Activated T-cell treated with anti-CD3 and anti-CD28 coated beads, Interleukin-2, amount 50 U/mL, for 24 hours (primary cell): ENCODE measurements around the gene SORL1-AS1.
A peak's percentile ranks its signal among the peaks of the same experiment; 100 is the strongest.

ENCODE experiments used
- DNase-seq: peaks from one replicate; pipeline ENCODE4 v3.0.0-alpha.2; 2020
- H3K27ac Mint-ChIP-seq: 2 replicates; pipeline ENCODE4 v1.8.0; 2020; ENCODE audit warnings: mild to moderate bottlenecking, mixed read lengths
- H3K27me3 Mint-ChIP-seq: 2 replicates; pipeline ENCODE4 v1.8.0; 2020; ENCODE audit warnings: mixed read lengths
- H3K36me3 Mint-ChIP-seq: 2 replicates; pipeline ENCODE4 v1.8.0; 2020; ENCODE audit warnings: low read depth, mixed read lengths
- H3K4me1 Mint-ChIP-seq: 2 replicates; pipeline ENCODE4 v1.8.0; 2020; ENCODE audit warnings: low read depth, mixed read lengths
- H3K4me3 Mint-ChIP-seq: 2 replicates; pipeline ENCODE4 v1.8.0; 2020; ENCODE audit warnings: mild to moderate bottlenecking, moderate library complexity, mixed read lengths
- H3K9me3 Mint-ChIP-seq: 2 replicates; pipeline ENCODE4 v1.8.0; 2020; ENCODE audit warnings: mixed read lengths

SORL1-AS1 gene

DNA sequence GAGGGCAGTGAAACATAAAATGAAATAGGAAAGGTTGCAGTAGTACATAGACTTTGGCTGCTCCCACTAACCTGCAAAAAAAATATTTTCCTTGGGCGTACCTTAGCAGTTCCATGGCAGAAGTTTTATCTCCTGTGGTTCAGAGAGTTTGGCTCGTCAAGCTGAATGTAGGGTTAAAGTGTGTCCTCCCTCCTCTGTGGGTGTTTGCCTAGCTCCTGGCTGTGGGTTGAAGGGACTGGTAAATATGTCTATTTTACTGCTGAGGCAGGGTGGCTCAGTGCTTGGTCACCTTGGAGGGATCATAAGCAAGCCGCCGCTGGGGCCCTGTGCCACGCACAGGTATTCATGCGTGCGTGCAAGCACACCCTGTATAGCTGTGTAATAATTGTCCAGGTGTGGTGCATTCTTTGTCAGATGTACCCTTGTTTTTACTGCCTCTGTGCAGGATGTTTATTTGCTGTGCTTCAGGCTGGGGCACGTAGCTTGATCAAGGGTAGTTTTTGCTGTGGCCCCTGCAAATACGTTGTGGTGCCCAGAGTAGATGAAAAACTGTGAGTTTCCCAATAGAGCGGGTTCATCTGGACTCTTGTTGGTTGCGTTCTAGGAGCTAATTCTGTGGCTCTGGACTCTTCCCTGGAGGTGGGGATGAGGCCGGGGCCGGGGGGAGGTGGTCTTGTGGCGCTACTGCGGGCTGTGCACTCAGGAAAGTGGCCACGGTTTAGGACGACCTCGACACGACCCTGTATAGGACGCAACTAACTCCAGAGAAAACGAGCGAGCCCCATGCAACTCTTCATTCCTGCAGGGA is 1.4 kb downstream of the SORL1-AS1 start:
- Mint-ChIP-seq H3K27me3 (no peaks in the 10 kb centered on the region), H3K27ac (peak overlapping the region; percentile 89), H3K4me3 (peak overlapping the region; percentile 93), H3K4me1 (peaks cover 88% of the 10 kb centered on the region), H3K9me3 (no peaks in the 10 kb centered on the region), H3K36me3 (peaks cover 11% of the 10 kb centered on the region)
- DNase-seq = peak; percentile 66

GRCh38 chr11:121450401-121450800 is 2.4 kb downstream of the SORL1-AS1 start:
- Mint-ChIP-seq H3K27me3 (no peaks in the 10 kb centered on the region), H3K36me3 (peaks cover 9% of the 10 kb centered on the region), H3K4me3 (peak overlapping the region; percentile 93), H3K27ac (peak overlapping the region; percentile 89), H3K9me3 (no peaks in the 10 kb centered on the region), H3K4me1 (peaks cover 89% of the 10 kb centered on the region)
- no peak for DNase-seq

DNA sequence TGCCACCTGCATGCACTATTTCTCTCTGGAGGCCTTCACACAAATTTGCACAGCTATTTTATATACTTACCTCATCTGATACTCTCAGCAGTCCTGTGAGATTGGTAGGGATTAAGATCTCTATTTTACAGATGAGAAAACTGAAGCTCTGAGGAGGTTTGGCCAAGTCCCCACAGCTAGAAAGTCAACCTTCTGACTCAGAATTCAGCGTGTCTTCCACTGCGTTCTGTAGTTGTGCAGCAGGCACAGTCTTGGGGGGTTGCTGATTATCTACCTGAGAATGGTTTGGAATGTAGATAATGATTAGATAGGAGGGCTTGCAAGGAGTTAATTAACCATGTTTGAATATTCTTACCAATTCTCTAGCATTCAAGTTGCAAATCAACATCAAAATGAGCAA is 3.1 kb downstream of the SORL1-AS1 start:
- DNase-seq = no peak
- Mint-ChIP-seq H3K36me3 (peaks cover 9% of the 10 kb centered on the region), H3K4me1 (peaks cover 89% of the 10 kb centered on the region), H3K9me3 (no peaks in the 10 kb centered on the region), H3K27me3 (no peaks in the 10 kb centered on the region), H3K27ac (peak overlapping the region; percentile 83), H3K4me3 (peak overlapping the region; percentile 28)

- H3K27ac Mint-ChIP-seq = peak overlapping the region; percentile 83
- H3K4me1 Mint-ChIP-seq = peaks cover 89% of the 10 kb centered on the region
- H3K4me3 Mint-ChIP-seq = peak overlapping the region; percentile 28
- no peaks in the 10 kb centered on the region for H3K27me3 Mint-ChIP-seq
- H3K9me3 Mint-ChIP-seq = no peaks in the 10 kb centered on the region
- peaks cover 12% of the 10 kb centered on the region for H3K36me3 Mint-ChIP-seq
- DNase-seq = no peak
Observed at GRCh38 chr11:121449123-121449522, 3.6 kb downstream of the SORL1-AS1 start.

DNA sequence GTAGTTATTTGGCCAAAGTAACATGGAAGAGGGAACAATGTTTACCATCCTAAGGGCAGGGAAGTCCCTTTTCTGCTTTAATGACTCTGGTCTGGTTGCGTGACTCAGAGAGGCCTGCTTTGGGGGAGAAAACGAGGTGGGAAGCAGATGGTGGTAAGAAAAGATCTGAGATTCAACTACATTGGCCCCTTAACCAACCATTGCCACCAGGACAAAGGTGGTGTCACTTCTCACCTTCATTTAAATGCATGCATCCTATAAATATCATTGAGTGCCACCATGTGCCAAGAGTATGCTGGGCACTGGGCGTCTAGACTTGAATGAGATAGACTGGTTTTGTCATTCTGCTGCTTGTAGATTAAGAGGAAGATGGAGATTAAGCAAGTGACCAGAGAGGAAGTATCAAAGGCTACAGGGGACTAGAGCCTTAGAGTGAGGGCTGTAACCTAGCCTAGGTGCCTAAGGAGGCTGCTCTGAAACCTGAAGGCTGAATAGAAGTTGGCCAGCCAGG is 4.3 kb downstream of the SORL1-AS1 start:
- H3K27me3 Mint-ChIP-seq = no peaks in the 10 kb centered on the region
- peak overlapping the region; percentile 0 for H3K4me3 Mint-ChIP-seq
- H3K36me3 Mint-ChIP-seq = peaks cover 12% of the 10 kb centered on the region
- H3K9me3 Mint-ChIP-seq = no peaks in the 10 kb centered on the region
- no peak for DNase-seq
- H3K27ac Mint-ChIP-seq = peak overlapping the region; percentile 83
- H3K4me1 Mint-ChIP-seq = peaks cover 88% of the 10 kb centered on the region

- Mint-ChIP-seq H3K36me3 (peaks cover 9% of the 10 kb centered on the region), H3K4me3 (no peak overlapping the region), H3K4me1 (peaks cover 83% of the 10 kb centered on the region), H3K9me3 (no peaks in the 10 kb centered on the region), H3K27ac (peak overlapping the region; percentile 83), H3K27me3 (no peaks in the 10 kb centered on the region)
- no peak for DNase-seq
Observed at GRCh38 chr11:121448011-121448410, 4.8 kb downstream of the SORL1-AS1 start.

DNA sequence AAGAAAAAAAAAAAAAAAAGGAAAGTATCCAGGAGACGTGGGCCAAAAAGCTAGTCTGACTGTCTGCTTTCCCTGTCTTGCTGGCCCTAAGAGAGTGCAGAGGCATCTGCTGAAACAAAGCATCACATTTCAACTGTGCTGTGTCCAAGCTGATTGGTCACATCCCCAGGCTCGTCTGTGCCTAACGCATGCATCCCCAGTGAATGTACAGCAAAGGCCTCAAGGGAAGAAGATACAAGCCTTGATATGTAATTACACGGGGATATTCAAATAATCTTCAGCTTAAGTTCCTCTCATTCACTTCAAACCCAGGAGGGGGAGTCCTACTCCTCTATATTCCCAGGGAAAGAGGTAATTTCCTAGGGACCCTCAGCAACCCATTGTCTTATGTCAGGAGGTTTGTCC is 6.0 kb downstream of the SORL1-AS1 start:
- Mint-ChIP-seq H3K4me1 (peaks cover 80% of the 10 kb centered on the region), H3K27ac (peak overlapping the region; percentile 88), H3K36me3 (peaks cover 9% of the 10 kb centered on the region), H3K4me3 (no peak overlapping the region), H3K9me3 (no peaks in the 10 kb centered on the region), H3K27me3 (no peaks in the 10 kb centered on the region)
- no peak for DNase-seq

- H3K4me1 Mint-ChIP-seq = peaks cover 74% of the 10 kb centered on the region
- H3K27me3 Mint-ChIP-seq = no peaks in the 10 kb centered on the region
- peaks cover 9% of the 10 kb centered on the region for H3K36me3 Mint-ChIP-seq
- no peak for DNase-seq
- H3K4me3 Mint-ChIP-seq = peak overlapping the region; percentile 37
- H3K27ac Mint-ChIP-seq = peak overlapping the region; percentile 88
- no peaks in the 10 kb centered on the region for H3K9me3 Mint-ChIP-seq
Observed at GRCh38 chr11:121445071-121445768, 7.5 kb downstream of the SORL1-AS1 start.

DNA sequence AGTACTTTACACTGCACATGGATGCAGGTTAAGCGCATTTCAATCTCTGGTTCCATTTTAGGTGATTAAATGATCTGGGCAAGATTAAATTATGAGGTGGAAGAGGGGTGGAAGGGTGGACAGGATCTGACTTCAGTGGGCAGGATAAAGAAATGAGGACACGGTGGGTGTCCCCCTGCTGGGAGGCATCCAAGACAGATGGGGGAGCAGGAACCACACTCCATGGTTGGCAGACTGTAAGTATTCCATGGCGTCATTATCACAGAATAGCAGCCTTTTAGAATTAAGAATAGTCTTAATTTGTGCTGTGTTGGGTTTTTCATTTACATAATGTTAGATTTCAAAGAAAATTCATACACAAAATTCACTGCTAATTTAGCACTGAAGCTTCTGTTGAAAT is 8.2 kb downstream of the SORL1-AS1 start:
- H3K4me3 Mint-ChIP-seq = no peak overlapping the region
- H3K27me3 Mint-ChIP-seq = no peaks in the 10 kb centered on the region
- no peaks in the 10 kb centered on the region for H3K9me3 Mint-ChIP-seq
- no peak for DNase-seq
- H3K36me3 Mint-ChIP-seq = peaks cover 9% of the 10 kb centered on the region
- H3K4me1 Mint-ChIP-seq = peaks cover 71% of the 10 kb centered on the region
- H3K27ac Mint-ChIP-seq = peak overlapping the region; percentile 88

- no peaks in the 10 kb centered on the region for H3K9me3 Mint-ChIP-seq
- peak overlapping the region; percentile 72 for H3K27ac Mint-ChIP-seq
- H3K36me3 Mint-ChIP-seq = peaks cover 9% of the 10 kb centered on the region
- no peak for DNase-seq
- peaks cover 67% of the 10 kb centered on the region for H3K4me1 Mint-ChIP-seq
- no peaks in the 10 kb centered on the region for H3K27me3 Mint-ChIP-seq
- H3K4me3 Mint-ChIP-seq = no peak overlapping the region
Observed at GRCh38 chr11:121443688-121444275, 9.0 kb downstream of the SORL1-AS1 start.

DNA sequence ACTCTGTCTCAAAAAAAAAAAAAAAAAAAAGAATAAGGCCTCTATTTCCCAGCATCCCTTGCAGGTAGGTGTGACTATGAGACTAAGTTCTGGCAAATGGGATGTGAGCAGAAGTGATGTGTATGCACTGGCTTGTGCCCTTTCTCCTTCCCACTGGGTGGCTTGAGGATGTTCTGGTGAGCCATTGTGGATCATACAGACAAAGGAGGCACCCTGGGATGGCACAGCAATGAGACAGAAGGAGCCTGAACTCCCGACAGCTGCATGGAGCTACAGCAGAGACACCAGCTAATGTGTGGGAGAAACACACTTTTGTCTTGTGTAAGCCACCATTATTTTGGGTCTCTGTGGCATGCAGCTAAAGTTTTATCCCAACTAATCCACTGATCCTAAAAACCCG is 11.2 kb downstream of the SORL1-AS1 start:
- Mint-ChIP-seq H3K27me3 (no peaks in the 10 kb centered on the region), H3K9me3 (no peaks in the 10 kb centered on the region), H3K4me1 (peaks cover 65% of the 10 kb centered on the region), H3K27ac (no peak overlapping the region), H3K4me3 (no peak overlapping the region), H3K36me3 (peaks cover 9% of the 10 kb centered on the region)
- DNase-seq = no peak

DNA sequence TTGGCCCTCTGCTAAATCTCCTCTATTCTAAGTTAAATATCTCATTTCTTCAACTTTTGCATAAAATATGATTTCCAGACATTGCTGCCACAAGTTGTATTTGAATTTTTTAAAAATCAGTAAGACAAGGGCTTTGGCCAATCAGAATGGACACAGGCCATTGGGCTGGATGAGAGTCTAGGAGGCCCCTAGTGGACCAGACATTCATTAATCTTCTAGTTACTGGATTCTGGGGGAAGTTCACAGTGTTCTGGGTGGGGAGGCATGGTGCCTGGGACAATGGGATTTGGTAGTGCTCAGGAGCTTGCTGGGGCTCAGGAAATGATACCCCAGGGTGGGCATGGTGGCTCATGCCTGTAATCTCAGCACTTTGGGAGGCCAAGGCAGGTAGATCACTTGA is 13.0 kb downstream of the SORL1-AS1 start:
- DNase-seq = no peak
- H3K4me3 Mint-ChIP-seq = no peak overlapping the region
- H3K4me1 Mint-ChIP-seq = peaks cover 65% of the 10 kb centered on the region
- H3K27ac Mint-ChIP-seq = no peak overlapping the region
- no peaks in the 10 kb centered on the region for H3K27me3 Mint-ChIP-seq
- no peaks in the 10 kb centered on the region for H3K9me3 Mint-ChIP-seq
- H3K36me3 Mint-ChIP-seq = peaks cover 6% of the 10 kb centered on the region

DNA sequence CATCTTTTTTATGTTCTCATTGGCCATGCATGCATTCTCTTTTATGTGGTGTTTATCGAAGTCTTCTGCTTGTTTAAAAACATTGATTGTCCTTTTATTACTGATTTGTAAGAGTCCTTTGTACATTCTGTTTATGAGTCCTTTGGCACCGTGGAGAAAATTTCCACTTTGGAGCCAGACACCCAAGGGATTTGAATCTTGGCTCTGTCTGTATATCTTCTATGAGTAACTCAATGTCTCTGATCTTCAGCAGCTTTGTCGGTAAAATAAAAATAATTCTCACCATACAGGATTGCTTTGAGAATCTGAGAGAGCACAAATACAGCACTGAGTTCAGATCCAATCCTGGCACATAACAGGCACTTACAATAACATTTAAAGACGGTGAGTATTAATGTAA is 13.4 kb downstream of the SORL1-AS1 start:
- Mint-ChIP-seq H3K4me1 (peaks cover 65% of the 10 kb centered on the region), H3K36me3 (peaks cover 4% of the 10 kb centered on the region), H3K4me3 (no peak overlapping the region), H3K27ac (no peak overlapping the region), H3K9me3 (no peaks in the 10 kb centered on the region), H3K27me3 (no peaks in the 10 kb centered on the region)
- no peak for DNase-seq

- H3K27ac Mint-ChIP-seq = peak overlapping the region; percentile 39
- DNase-seq = no peak
Observed at GRCh38 chr11:121437686-121438078, 15.1 kb downstream of the SORL1-AS1 start.

More at GRCh38 chr11:121437686-121438078, 15.1 kb downstream of the SORL1-AS1 start:
- Mint-ChIP-seq H3K36me3 (no peaks in the 10 kb centered on the region), H3K27me3 (no peaks in the 10 kb centered on the region), H3K4me3 (no peak overlapping the region), H3K4me1 (peaks cover 59% of the 10 kb centered on the region), H3K9me3 (no peaks in the 10 kb centered on the region)
